GM13976 (cell line): ENCODE results near the gene CPVL.

Source experiments
- DNase-seq: peaks from one replicate; pipeline ENCODE4 v3.0.0; 2012; ENCODE audit warnings: low spot score
- in situ Hi-C: fragments of 300-500 bp; cut with MboI; formaldehyde crosslinking; loops from one replicate; pipeline ENCODE4 v1.12.0; 2022; ENCODE audit warnings: low sequenced_read_pairs, mixed read lengths, inconsistent platforms; ENCODE audit not compliant: unreplicated experiment
- TF ChIP-seq, protein P1 (sequence below): IDR thresholded peaks from 2 replicates; pipeline ENCODE4 v1.5.1; 2012; ENCODE audit warnings: borderline replicate concordance, mild to moderate bottlenecking; ENCODE audit not compliant: insufficient read depth; ENCODE audit errors: extremely low read depth, missing control alignments, control extremely low read depth

Gene CPVL

DNA sequence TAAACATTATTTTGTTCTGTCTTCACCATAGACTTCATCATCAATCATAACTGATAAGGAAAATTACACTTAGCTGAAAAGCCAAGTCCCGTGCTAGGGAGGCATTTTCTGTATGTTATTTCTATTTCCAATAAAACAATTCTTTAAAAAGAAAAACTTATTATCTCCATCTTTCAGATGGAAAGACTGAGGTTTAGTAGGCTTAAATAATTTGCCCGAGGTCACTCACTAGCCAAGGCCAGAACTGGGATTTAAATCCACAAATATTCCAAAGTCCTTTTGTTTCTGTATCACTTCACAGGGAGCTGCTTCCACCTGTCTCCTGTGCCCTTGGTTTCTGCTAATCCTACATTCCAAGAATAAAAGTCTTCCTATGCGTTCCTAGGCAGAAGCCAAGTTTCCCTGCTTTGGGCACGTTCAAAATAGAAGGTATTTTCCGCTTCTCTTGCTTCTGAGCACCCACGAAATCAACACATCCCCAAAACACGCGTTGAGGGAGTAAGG, 732 bp downstream of the CPVL start:
- TF ChIP-seq, protein P1, sequence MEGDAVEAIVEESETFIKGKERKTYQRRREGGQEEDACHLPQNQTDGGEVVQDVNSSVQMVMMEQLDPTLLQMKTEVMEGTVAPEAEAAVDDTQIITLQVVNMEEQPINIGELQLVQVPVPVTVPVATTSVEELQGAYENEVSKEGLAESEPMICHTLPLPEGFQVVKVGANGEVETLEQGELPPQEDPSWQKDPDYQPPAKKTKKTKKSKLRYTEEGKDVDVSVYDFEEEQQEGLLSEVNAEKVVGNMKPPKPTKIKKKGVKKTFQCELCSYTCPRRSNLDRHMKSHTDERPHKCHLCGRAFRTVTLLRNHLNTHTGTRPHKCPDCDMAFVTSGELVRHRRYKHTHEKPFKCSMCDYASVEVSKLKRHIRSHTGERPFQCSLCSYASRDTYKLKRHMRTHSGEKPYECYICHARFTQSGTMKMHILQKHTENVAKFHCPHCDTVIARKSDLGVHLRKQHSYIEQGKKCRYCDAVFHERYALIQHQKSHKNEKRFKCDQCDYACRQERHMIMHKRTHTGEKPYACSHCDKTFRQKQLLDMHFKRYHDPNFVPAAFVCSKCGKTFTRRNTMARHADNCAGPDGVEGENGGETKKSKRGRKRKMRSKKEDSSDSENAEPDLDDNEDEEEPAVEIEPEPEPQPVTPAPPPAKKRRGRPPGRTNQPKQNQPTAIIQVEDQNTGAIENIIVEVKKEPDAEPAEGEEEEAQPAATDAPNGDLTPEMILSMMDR, result no peak
- in situ Hi-C loops, result no loop called here
- no peak for DNase-seq

- in situ Hi-C loops, result no loop called here
- TF ChIP-seq, protein P1, result no peak
- DNase-seq, result no peak
Observed at GRCh38 chr7:29143751-29144150, 2.6 kb downstream of the CPVL start.

DNA sequence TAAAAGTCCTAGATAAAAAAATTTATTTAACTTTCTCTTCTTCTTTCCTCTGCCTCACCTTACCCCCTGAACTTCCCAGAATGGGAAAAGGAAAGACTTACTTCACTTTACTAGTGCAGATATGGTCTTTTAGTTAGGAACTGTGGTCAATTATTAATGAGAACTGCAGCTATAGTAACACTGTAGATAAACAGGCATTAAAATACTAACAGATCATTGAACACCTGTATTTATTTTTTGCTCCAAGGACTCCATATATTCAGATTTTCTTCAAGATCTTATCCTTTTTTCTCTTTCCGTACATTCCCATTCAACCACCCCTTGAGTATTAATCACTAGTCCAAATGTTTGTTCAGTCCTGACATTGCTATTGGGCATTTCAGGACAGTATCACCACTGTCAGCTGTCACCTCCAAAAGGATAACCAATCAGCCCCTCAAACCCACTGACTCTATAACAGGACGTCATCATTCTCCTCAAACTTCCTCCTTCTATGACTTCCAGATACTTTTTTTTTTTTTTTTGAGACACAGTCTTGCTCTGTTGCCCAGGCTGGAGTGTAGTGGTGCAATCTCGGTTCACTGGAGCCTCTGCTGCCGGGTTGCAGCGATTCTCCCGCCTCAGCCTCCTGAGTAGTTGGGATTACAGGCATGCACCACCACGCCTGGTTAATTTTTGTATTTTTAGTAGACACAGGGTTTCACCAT, 4.2 kb downstream of the CPVL start:
- TF ChIP-seq, protein P1, result no peak
- no peak for DNase-seq
- in situ Hi-C loops, result no loop called here

DNA sequence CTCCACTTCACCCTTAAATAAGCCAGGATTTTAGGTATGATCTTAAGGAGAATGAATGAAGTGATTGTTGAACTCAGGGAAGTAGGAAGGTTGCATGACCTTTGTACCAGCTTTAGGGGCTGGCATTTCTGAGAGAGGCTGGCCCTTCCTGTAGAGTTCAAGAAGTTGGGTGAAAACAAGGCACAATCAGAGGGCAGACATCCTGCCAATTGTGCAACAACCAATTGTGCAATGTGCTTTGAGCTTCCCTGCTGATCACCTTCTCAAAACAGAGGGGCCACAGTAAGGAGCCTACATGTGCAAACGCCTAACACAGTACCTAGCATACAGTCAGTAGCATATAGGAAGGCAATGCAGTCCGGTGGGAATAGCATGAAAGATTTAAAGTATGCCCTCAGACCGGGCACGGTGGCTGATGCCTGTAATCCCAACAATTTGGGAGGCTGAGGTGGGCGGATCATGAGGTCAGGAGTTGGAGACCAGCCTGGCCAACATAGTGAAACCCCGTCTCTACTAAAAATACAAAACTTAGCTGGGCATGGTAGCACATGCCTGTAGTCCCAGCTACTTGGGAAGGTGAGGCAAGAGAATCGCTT, 5.4 kb downstream of the CPVL start:
- DNase-seq, result no peak
- in situ Hi-C loops, result no loop called here
- TF ChIP-seq, protein P1, result no peak

GRCh38 chr7:29139796-29140195, 6.5 kb downstream of the CPVL start:
- in situ Hi-C loops, result no loop called here
- DNase-seq, result no peak

DNA sequence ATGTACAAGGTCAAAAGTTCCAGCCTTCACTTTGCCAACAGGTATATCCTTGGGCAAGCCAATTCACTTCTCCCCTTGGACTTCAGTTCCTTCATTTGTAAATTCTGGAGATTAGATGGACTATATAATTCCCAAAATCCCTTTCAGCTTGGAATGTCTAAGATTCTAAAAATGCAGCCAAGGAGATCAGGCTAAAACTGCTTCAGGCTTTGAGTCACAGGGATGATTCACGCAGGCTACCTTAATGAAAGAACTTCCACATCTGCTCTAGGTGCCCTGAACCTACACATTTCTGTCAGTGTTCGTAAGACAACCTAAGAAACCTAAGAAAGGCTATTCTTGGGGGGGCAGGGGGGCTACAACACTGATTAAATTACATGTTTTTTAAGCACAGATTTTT, 7.1 kb downstream of the CPVL start:
- DNase-seq, result no peak
- TF ChIP-seq, protein P1, result no peak
- in situ Hi-C loops, result no loop called here

More at GRCh38 chr7:29139796-29140195, 6.5 kb downstream of the CPVL start:
- TF ChIP-seq, protein P1, result no peak
